Embryonic facial prominence (tissue), 1 donor: Measurements from ENCODE around the gene RFT1.

Experiments
- DNase-seq: peaks from one replicate; pipeline ENCODE4 v3.0.0-alpha.2; 2016; ENCODE audit errors: extremely low spot score

RFT1 gene

GRCh38 chr3:53150247-53151085, 20.2 kb upstream of the RFT1 start:
- DNase-seq, result no peak

- DNase-seq, result no peak
These were observed 19.5 kb upstream of the RFT1 start for GRCh38 chr3:53149699-53150098.

GRCh38 chr3:53149006-53149690, 18.9 kb upstream of the RFT1 start:
- no peak for DNase-seq

- no peak for DNase-seq
These were observed 17.7 kb upstream of the RFT1 start for GRCh38 chr3:53147903-53148400.

GRCh38 chr3:53147151-53147902, 17.1 kb upstream of the RFT1 start:
- DNase-seq, result no peak

- no peak for DNase-seq
These were observed 16.2 kb upstream of the RFT1 start for GRCh38 chr3:53146319-53146891.

- DNase-seq, result no peak
These were observed 15.5 kb upstream of the RFT1 start for GRCh38 chr3:53145713-53146080.

- DNase-seq, result no peak
These were observed 14.9 kb upstream of the RFT1 start for GRCh38 chr3:53144862-53145712.

GRCh38 chr3:53144446-53144845, 14.2 kb upstream of the RFT1 start:
- no peak for DNase-seq

GRCh38 chr3:53142986-53143385, 12.8 kb upstream of the RFT1 start:
- DNase-seq, result no peak

GRCh38 chr3:53140847-53141845, 10.9 kb upstream of the RFT1 start:
- DNase-seq, result no peak

GRCh38 chr3:53139906-53140846, 9.9 kb upstream of the RFT1 start:
- DNase-seq, result no peak

- no peak for DNase-seq
These were observed 7.7 kb upstream of the RFT1 start for GRCh38 chr3:53137835-53138446.

GRCh38 chr3:53137221-53137620, 7.0 kb upstream of the RFT1 start:
- no peak for DNase-seq

GRCh38 chr3:53134631-53135232, 4.5 kb upstream of the RFT1 start:
- no peak for DNase-seq

GRCh38 chr3:53132347-53132746, 2.1 kb upstream of the RFT1 start:
- no peak for DNase-seq

- DNase-seq, result no peak
These were observed 861 bp upstream of the RFT1 start for GRCh38 chr3:53131096-53131495.

- no peak for DNase-seq
These were observed 891 bp downstream of the RFT1 start for GRCh38 chr3:53129344-53129743.
